K562 treated with DMSO at 1 percent for 4 hours (cell line): ENCODE results near the gene KDM2A. TPM values are rescaled to one million over a fixed set of nuclear protein-coding genes. Genes with fewer than 3 reads are reported as not detected.

Experiments used
- total RNA-seq: library from RNA; unstranded; fragments of 300-600 nt; gene quantifications from 2 replicates; pipeline ENCODE4 v1.2.3, GENCODE V29; 2022; ENCODE audit not compliant: insufficient read depth

KDM2A gene
- total RNA-seq, result 26.2 and 31.4 TPM in 2 replicates

DNA sequence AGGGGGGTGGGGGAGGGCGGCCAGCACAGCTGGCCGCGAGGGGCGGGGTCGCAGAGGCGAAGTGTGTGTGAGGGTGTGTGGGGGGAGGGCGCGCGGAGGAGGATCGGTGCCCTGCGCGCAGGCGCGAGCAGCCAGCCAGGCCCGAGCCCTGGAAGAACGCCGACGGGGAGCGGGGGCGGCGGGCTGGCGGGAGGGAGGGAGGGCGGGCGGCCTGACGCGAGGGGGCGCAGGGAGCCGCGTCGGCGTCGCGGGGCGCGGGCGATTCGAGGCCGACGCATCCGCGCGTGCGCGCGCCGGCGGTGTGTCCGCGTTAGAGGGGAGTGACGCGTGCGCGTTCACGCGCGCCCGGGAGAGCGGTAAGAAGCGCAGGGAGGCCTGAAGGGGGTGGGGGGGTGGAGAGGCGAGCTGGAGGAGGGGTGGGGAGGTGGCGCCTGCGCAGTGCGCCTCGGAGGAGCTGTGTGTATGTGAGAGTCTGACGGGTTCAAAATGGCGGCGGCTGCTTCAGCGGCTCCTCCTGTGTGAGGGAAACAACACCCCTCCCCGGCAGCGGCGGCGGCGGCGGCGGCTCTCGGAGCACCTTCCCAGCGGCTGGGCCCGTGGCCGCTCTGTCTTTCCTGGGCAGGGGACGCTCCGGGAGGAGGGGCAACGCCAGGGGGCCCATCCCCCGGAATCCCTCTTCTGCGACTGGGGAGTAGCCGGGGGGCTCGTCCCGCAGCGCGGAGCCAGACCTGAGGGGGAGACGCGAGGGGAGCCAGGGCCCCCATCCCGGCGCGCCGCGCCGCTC, at the start of gene KDM2A:
Gene KDM2A, plus strand, starts transcription at position 463 of the 784 bp plus-strand sequence. CDS start 2,054 bp downstream, outside the sequence.

DNA sequence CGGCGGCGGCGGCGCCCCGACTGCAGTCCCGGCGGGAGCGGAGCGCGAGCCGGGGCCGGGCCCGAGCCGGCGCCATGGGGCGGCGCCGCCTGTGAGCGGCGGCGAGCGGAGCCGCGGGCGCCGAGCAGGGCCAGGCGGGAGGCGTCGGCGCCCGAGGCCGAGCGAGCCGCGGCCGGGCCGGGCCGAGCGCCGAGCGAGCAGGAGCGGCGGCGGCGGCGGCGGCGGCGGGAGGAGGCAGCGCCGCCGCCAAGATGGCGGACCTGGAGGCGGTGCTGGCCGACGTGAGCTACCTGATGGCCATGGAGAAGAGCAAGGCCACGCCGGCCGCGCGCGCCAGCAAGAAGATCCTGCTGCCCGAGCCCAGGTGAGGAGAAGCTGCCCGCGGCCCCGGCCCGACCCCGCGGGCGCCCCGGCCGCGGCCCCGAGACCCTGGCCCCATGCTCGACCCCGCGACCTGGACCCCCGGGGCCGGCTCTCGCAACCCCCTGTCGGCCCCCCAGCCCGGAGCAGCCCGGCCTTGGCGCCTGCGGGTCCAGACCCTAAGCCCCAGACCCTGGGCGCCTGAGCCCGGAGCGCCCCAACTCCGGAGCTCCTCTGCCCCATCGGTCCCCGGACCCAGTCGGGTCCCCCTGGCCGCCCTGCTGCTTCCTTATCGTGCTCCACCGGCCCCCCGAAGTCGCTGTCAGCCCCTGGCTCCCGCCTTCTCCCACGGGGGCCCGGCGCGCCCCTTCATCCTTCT, 147.6 kb downstream of the KDM2A start, which contains the start of gene GRK2:
Gene GRK2, plus strand, starts transcription at position 25 of the 739 bp plus-strand sequence. Its CDS starts 227 bp downstream, at position 252.

DNA sequence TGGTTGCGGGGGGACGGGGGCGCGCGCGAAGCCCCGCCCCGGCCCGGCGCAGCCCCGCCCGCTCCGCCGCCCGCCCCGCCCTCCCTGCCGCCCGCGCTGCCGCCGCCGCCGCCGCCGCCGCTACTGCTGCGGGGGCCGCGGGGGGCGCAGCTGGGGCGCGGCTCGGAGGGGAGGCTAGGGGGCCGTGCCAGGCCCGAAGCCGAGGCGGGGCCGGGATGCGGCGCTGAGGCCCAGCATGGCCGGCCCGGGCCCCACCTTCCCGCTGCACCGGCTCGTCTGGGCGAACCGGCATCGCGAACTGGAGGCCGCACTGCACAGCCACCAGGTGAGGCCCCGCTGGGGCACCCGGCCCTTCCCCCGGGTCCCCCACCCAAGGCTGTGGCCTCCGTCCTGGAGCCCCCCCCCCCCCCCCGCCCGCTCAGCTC, 170.2 kb downstream of the KDM2A start, which contains the start of gene ANKRD13D:
Gene ANKRD13D, plus strand, starts transcription at position 78 of the 425 bp plus-strand sequence. Its CDS starts 158 bp downstream, at position 236.

DNA sequence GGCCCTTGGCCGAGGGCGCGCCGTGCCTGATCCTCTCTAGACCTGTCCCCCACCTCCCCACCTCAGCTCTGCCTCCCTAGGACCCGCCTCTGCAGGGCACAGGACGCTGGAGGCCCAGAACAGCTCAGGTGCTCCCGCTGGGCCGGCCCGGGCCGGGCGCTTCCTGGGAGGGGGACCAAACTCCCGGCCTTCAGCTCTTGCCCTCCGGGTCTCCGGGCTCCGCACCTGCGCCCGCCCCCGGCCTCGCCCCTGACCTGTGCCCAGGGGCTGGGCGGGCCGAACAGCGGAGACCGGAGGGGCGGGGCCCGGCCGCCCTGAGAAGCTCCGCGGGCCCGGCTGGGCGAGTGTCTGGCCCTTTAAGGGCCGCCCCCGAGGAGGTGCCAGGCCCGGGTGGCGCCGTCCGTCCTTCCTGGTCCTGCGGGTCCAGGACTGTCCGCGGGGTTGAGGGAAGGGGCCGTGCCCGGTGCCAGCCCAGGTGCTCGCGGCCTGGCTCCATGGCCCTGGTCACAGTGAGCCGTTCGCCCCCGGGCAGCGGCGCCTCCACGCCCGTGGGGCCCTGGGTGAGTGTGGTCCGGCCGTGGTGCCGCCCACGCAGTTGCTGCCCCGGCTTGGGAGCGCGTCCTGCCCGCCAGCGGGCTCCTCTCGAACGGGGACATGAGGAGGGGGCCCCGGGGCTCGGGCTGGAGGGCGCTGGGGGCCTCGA, 184.2 kb downstream of the KDM2A start, which contains the start of gene SSH3:
Gene SSH3, plus strand, starts transcription at position 399 of the 703 bp plus-strand sequence. Its CDS starts 96 bp downstream, at position 495.

Other genes with a start within 250 kb of the KDM2A start
- 15.5 and 33.9 TPM in 2 replicates for gene PC, start 160.9 kb upstream of the KDM2A start, total RNA-seq
- not detected in 2 replicates for gene C11orf86, start 144.0 kb upstream of the KDM2A start, total RNA-seq
- 0.42 TPM in 1 of 2 replicates, not detected in the other for gene SYT12, start 96.1 kb upstream of the KDM2A start, total RNA-seq
- not detected in 2 replicates for gene RHOD, start 62.4 kb upstream of the KDM2A start, total RNA-seq
- 131 and 142 TPM in 2 replicates for gene GRK2, start 147.2 kb downstream of the KDM2A start, total RNA-seq
- gene ANKRD13D, start 170.0 kb downstream of the KDM2A start, total RNA-seq, result 40.8 and 46.3 TPM in 2 replicates
- gene SSH3, start 184.3 kb downstream of the KDM2A start, total RNA-seq, result 3.9 and 8.5 TPM in 2 replicates
- 82.5 and 123 TPM in 2 replicates for gene POLD4, start 234.3 kb downstream of the KDM2A start, total RNA-seq